Urinary bladder (tissue), 4 donors: ENCODE data around the gene RAPGEF3. TPM values are rescaled to one million over a fixed set of nuclear protein-coding genes. Genes with fewer than 3 reads are reported as not detected.

ENCODE experiments used
- DNase-seq: peaks from one replicate; pipeline ENCODE4 v3.0.0-alpha.2; 2015; ENCODE audit errors: extremely low spot score
- H3K27ac ChIP-seq: one replicate; pipeline ENCODE4 v1.5.1; 2013; ENCODE audit warnings: low read depth, mild to moderate bottlenecking, moderate library complexity
- H3K36me3 ChIP-seq: one replicate; pipeline ENCODE4 v1.6.1; 2013; ENCODE audit warnings: mild to moderate bottlenecking, moderate library complexity; ENCODE audit not compliant: insufficient read depth
- H3K4me1 ChIP-seq: one replicate; pipeline ENCODE4 v1.6.1; 2013; ENCODE audit warnings: mild to moderate bottlenecking, moderate library complexity; ENCODE audit not compliant: insufficient read depth
- H3K4me3 ChIP-seq: one replicate; pipeline ENCODE4 v1.5.1; 2013; ENCODE audit warnings: low read depth, low read length
- WGBS: extraction: QIAGEN DNeasy Blood & Tissue Kit; methylation state at CpG from one replicate; pipeline ENCODE4 v1.1.7; 2013; 5-methylcytosine and 5-hydroxymethylcytosine counted together
- polyA plus RNA-seq: library from polyadenylated mRNA; stranded (reverse); fragments of 200-250 nt; gene quantifications from one replicate; pipeline ENCODE4 v1.2.3, GENCODE V29; 2013
- total RNA-seq: library from RNA; depleted of rRNA; stranded (reverse); fragments of >200 nt; gene quantifications from one replicate; pipeline ENCODE4 v1.2.3, GENCODE V29; 2014
- donor health status: healthy with polysubstance abuse.
- donor health status: healthy.

Gene RAPGEF3, protein sequence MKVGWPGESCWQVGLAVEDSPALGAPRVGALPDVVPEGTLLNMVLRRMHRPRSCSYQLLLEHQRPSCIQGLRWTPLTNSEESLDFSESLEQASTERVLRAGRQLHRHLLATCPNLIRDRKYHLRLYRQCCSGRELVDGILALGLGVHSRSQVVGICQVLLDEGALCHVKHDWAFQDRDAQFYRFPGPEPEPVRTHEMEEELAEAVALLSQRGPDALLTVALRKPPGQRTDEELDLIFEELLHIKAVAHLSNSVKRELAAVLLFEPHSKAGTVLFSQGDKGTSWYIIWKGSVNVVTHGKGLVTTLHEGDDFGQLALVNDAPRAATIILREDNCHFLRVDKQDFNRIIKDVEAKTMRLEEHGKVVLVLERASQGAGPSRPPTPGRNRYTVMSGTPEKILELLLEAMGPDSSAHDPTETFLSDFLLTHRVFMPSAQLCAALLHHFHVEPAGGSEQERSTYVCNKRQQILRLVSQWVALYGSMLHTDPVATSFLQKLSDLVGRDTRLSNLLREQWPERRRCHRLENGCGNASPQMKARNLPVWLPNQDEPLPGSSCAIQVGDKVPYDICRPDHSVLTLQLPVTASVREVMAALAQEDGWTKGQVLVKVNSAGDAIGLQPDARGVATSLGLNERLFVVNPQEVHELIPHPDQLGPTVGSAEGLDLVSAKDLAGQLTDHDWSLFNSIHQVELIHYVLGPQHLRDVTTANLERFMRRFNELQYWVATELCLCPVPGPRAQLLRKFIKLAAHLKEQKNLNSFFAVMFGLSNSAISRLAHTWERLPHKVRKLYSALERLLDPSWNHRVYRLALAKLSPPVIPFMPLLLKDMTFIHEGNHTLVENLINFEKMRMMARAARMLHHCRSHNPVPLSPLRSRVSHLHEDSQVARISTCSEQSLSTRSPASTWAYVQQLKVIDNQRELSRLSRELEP
- total RNA-seq = 17.2 TPM
- polyA plus RNA-seq = 38.7 TPM

DNA sequence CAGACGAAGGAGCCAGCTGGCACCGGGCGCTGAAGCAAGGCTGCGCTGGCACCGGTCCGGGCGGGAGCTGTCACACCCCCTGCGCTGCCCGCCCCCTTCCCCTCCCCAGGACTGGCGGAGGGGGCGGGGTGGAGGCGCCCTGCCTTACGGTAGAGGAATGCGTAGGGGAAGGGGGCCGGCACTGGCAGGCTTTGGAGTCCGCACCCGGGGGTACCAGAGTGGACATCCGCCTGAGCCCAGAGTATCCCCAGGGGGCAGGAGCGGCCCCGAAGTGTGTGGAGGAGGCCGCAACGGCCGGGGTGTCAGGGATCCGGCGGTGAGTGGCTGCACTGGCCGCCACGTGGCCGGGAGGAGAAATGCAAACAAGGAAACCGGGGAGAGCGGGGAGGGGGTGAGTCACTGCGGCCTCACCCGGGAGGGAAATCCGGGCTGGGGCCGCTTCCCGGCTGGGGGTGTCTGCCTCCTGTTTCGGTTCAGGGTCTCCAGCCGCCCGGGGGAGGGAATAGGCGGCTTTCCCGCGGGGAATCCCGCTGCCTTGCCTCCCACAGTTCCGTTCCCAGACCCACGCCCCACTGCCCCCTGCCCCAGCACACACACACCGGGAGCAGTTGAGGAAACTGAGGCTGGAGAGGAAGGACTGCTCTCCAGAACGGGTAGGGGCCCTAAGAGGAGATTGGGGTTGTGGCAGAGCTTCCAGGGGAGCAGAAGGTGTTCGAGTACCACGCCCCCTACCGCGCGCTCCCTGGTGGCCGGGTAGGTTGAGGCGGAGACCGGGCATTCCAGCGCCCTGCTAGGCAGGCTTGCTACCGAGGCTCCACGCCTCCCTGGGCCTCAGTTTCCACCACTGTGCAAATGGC is at the start of gene RAPGEF3:
Gene RAPGEF3, minus strand, starts transcription at position 47 of the 857 bp plus-strand sequence. CDS start 324 bp downstream, outside the sequence.
- Histone ChIP-seq H3K36me3 (no peaks in the 10 kb centered on the region), H3K27ac (peak within 1 kb of the TSS; percentile 60), H3K4me3 (peak within 1 kb of the TSS; percentile 62), H3K4me1 (no peaks in the 10 kb centered on the region)
- peak; percentile 65 for DNase-seq
- WGBS = 1% methylated on average over 57 of the region's 57 CpGs

DNA sequence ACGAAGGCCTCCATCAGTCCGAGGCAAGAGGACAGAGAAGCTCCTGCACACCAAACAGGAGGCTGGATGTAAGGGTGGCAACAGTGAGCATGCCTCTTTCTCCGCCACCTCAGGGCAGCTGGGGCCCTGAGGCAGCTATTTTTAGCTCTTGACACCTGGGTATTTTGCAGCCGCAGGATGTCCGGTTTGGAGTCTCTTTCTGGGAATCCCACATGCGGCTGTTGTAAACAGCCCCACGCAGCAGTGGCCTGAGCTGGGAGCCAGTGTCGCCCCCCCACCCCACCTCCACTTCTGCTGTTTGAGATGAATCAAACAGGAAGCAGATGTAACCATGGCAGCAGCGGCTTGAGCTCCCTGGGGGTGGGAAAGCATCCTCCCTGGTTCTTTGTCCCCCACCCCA is 49.4 kb upstream of the RAPGEF3 start:
- no peak for DNase-seq

GRCh38 chr12:47807338-47807737 is 48.7 kb upstream of the RAPGEF3 start:
- Histone ChIP-seq H3K27ac (no peak overlapping the region), H3K4me3 (no peak overlapping the region), H3K36me3 (no peaks in the 10 kb centered on the region), H3K4me1 (no peaks in the 10 kb centered on the region)
- DNase-seq = no peak
- WGBS = 43% methylated on average over 5 of the region's 5 CpGs

More for the DNA sequence above, 49.4 kb upstream of the RAPGEF3 start:
- Histone ChIP-seq H3K27ac (peak overlapping the region; percentile 25), H3K36me3 (no peaks in the 10 kb centered on the region), H3K4me3 (no peak overlapping the region), H3K4me1 (no peaks in the 10 kb centered on the region)
- 15% methylated on average over 9 of the region's 9 CpGs for WGBS

GRCh38 chr12:47805417-47805816 is 46.7 kb upstream of the RAPGEF3 start:
- H3K27ac ChIP-seq = peak overlapping the region; percentile 12
- no peaks in the 10 kb centered on the region for H3K4me1 ChIP-seq
- WGBS = 22% methylated on average over 2 of the region's 2 CpGs
- no peak overlapping the region for H3K4me3 ChIP-seq
- no peak for DNase-seq
- no peaks in the 10 kb centered on the region for H3K36me3 ChIP-seq

GRCh38 chr12:47804171-47804570 is 45.5 kb upstream of the RAPGEF3 start:
- DNase-seq = no peak
- WGBS = 55% methylated on average over 8 of the region's 8 CpGs

GRCh38 chr12:47803191-47803875 is 44.7 kb upstream of the RAPGEF3 start:
- WGBS = 75% methylated on average over 12 of the region's 12 CpGs
- DNase-seq = no peak
- Histone ChIP-seq H3K4me3 (no peak overlapping the region), H3K4me1 (no peaks in the 10 kb centered on the region), H3K36me3 (no peaks in the 10 kb centered on the region), H3K27ac (no peak overlapping the region)

More at GRCh38 chr12:47804171-47804570, 45.5 kb upstream of the RAPGEF3 start:
- H3K27ac ChIP-seq = no peak overlapping the region
- no peaks in the 10 kb centered on the region for H3K36me3 ChIP-seq
- H3K4me1 ChIP-seq = no peaks in the 10 kb centered on the region
- H3K4me3 ChIP-seq = no peak overlapping the region

DNA sequence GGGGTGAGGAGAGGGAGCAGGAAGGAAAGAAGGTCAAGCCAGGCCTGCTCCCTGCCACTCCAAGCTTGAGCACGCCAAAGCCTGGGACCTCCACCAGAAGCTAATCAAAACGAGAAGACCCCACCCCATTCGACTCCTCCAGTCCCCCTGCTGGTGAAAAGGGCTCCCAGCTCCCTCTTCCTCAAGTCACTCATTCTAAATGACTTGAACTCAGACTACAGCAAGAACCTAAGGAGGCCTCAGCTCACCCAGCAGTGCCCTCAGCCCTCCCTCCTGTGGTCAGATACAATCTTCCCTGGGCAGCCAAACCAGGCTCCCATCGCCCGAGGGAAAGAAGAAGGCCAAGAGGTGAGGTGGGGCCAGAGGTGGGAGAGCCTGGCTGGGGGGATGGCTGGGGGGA is 43.6 kb upstream of the RAPGEF3 start:
- H3K4me1 ChIP-seq = no peaks in the 10 kb centered on the region
- 45% methylated on average over 5 of the region's 5 CpGs for WGBS
- no peak overlapping the region for H3K4me3 ChIP-seq
- H3K36me3 ChIP-seq = peaks cover 2% of the 10 kb centered on the region
- no peak for DNase-seq
- H3K27ac ChIP-seq = no peak overlapping the region

DNA sequence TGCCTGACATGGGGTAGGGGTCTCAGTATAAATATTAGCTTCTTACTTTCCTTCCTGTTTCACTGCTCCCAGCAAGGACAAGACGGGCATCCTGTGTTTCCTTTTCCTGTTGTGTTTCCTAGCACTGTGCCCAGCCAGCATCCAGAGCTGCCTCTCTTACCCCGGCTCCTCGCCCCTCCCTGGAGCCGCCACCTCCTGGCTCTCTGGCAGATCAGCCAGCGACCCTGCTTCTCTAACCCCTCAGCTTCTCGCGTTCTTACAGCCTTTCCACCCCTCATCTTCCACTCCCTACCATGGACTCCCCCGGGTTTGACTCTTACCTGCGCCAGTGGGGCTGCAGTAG is 43.2 kb upstream of the RAPGEF3 start:
- Histone ChIP-seq H3K36me3 (peaks cover 2% of the 10 kb centered on the region), H3K27ac (peak overlapping the region; percentile 4), H3K4me3 (no peak overlapping the region), H3K4me1 (no peaks in the 10 kb centered on the region)
- DNase-seq = no peak
- WGBS = 66% methylated on average over 9 of the region's 9 CpGs

GRCh38 chr12:47801170-47801903 is 42.7 kb upstream of the RAPGEF3 start:
- H3K4me1 ChIP-seq = no peaks in the 10 kb centered on the region
- 65% methylated on average over 7 of the region's 7 CpGs for WGBS
- H3K27ac ChIP-seq = no peak overlapping the region
- no peak overlapping the region for H3K4me3 ChIP-seq
- H3K36me3 ChIP-seq = peaks cover 2% of the 10 kb centered on the region
- no peak for DNase-seq

DNA sequence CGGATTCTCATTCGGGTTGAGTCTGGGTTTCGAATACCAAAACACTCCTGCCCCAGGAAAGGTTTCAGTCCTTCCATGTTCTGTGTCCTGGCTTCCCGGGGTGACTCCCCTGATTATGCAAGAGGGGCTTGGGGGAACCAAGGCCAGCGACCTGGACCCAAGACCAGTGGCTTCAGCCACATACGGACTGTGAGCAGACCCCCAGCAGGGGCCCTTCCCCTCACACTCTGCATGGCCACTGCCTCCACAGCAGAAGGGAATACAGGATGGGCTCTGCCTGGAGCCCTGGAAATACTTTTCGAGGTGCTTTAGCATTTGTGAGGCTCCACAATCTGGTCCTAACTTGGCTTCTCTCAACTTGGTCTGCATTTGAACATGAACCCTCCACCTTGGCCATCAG is 41.9 kb upstream of the RAPGEF3 start:
- Histone ChIP-seq H3K27ac (no peak overlapping the region), H3K4me1 (no peaks in the 10 kb centered on the region), H3K4me3 (no peak overlapping the region), H3K36me3 (peaks cover 2% of the 10 kb centered on the region)
- DNase-seq = no peak
- WGBS = 88% methylated on average over 7 of the region's 7 CpGs

DNA sequence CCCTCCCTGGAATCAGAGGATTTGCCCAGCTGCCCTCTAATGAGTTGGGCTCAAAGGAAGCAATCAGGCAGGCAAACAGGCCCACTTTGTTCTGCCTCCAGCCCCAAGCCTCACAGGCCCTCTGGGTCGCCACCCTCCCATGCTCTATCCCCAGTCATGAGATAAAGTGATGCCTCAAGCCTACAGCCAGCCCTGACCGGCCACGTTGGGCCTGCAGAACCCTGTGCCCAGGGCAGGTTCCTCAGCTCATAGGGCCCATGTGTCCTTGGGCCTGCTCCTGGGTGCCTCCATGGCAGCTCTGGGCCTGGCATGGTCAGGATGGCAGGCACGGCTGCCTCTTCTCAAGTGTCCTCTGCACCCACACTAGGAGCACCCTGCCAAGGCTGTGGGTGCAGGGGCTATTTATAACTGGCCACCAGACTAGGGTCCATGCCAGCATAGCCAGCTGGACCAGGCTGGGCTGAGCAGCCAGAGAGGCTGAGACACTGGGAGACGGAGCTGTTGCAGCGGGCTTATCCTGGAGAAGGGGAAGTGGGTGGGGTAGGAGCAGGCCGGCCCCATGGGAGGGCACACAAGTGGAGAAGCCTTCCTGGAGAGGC is 40.8 kb upstream of the RAPGEF3 start:
- Histone ChIP-seq H3K27ac (no peak overlapping the region), H3K4me3 (no peak overlapping the region), H3K36me3 (peaks cover 2% of the 10 kb centered on the region), H3K4me1 (no peaks in the 10 kb centered on the region)
- DNase-seq = no peak
- 61% methylated on average over 7 of the region's 7 CpGs for WGBS

DNA sequence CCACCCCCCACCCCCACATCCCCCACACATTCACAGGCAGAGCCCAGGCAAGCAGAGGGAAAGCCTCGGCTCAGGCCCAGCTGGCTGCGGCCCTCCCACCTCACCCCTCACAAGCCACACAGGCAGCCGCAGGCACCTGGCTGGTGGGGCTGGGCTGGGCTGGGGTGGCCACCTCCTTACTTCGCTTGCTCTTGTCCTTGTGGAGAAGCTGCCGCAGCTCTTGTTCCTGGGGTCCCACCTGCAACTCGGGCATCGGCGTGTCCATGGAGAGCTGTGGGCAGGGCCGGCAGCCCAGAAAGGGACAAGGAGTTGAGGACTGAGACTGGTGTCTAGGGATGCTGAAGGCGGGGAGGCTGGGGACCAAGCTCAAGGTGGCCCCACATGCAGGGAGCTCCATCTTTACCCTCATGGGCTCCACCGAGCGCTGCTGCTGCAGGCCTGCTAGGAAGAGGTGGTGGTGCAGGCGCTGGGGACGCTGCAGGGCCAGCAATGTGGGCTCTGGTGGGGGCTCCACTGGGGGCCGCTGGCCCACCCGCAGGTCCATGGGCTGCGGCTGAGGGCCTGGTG is 39.8 kb upstream of the RAPGEF3 start:
- 87% methylated on average over 17 of the region's 17 CpGs for WGBS
- H3K4me1 ChIP-seq = no peaks in the 10 kb centered on the region
- H3K36me3 ChIP-seq = peaks cover 2% of the 10 kb centered on the region
- H3K27ac ChIP-seq = no peak overlapping the region
- DNase-seq = no peak
- no peak overlapping the region for H3K4me3 ChIP-seq
